Measurements from ENCODE around the gene RIPPLY1.

The RIPPLY1 gene

GRCh38 chrX:106903856-106904528, 851 bp upstream of the RIPPLY1 start:
- no peak overlapping the region for H3K9ac ChIP-seq (ENCODE audit: low read length)
- H3K9me3 ChIP-seq (ENCODE audit: control insufficient read depth, low read length), result no peaks in the 10 kb centered on the region
- no peaks in the 10 kb centered on the region for H3K4me1 ChIP-seq (ENCODE audit: control insufficient read depth, insufficient read depth, low read length)
- H3K27me3 ChIP-seq (ENCODE audit: control insufficient read depth, insufficient read depth, low read length), result no peaks in the 10 kb centered on the region
- H3K4me3 ChIP-seq (ENCODE audit: low read length), result no peak overlapping the region
- no peaks in the 10 kb centered on the region for H3K36me3 ChIP-seq (ENCODE audit: control insufficient read depth, insufficient read depth, low read length)

GRCh38 chrX:106902684-106903083, 457 bp downstream of the RIPPLY1 start:
- Histone ChIP-seq H3K4me1 (ENCODE audit: control insufficient read depth, insufficient read depth, low read length) (no peaks in the 10 kb centered on the region), H3K9me3 (ENCODE audit: control insufficient read depth, low read length) (no peaks in the 10 kb centered on the region), H3K9ac (ENCODE audit: low read length) (no peak overlapping the region), H3K36me3 (ENCODE audit: control insufficient read depth, insufficient read depth, low read length) (no peaks in the 10 kb centered on the region), H3K27me3 (ENCODE audit: control insufficient read depth, insufficient read depth, low read length) (no peaks in the 10 kb centered on the region), H3K4me3 (ENCODE audit: low read length) (no peak overlapping the region)

- no peaks in the 10 kb centered on the region for H3K36me3 ChIP-seq (ENCODE audit: control insufficient read depth, insufficient read depth, low read length)
Measured at GRCh38 chrX:106901781-106902219, 1.3 kb downstream of the RIPPLY1 start.

GRCh38 chrX:106901341-106901740, 1.8 kb downstream of the RIPPLY1 start:
- Histone ChIP-seq H3K4me3 (ENCODE audit: low read length) (no peak overlapping the region), H3K36me3 (ENCODE audit: control insufficient read depth, insufficient read depth, low read length) (no peaks in the 10 kb centered on the region), H3K9ac (ENCODE audit: low read length) (no peak overlapping the region), H3K4me1 (ENCODE audit: control insufficient read depth, insufficient read depth, low read length) (no peaks in the 10 kb centered on the region), H3K9me3 (ENCODE audit: control insufficient read depth, low read length) (no peaks in the 10 kb centered on the region), H3K27me3 (ENCODE audit: control insufficient read depth, insufficient read depth, low read length) (no peaks in the 10 kb centered on the region)

More at GRCh38 chrX:106901781-106902219, 1.3 kb downstream of the RIPPLY1 start:
- H3K9ac ChIP-seq (ENCODE audit: low read length), result no peak overlapping the region
- H3K27me3 ChIP-seq (ENCODE audit: control insufficient read depth, insufficient read depth, low read length), result no peaks in the 10 kb centered on the region
- H3K4me3 ChIP-seq (ENCODE audit: low read length), result no peak overlapping the region
- no peaks in the 10 kb centered on the region for H3K4me1 ChIP-seq (ENCODE audit: control insufficient read depth, insufficient read depth, low read length)
- H3K9me3 ChIP-seq (ENCODE audit: control insufficient read depth, low read length), result no peaks in the 10 kb centered on the region

- Histone ChIP-seq H3K4me3 (ENCODE audit: low read length) (no peak overlapping the region), H3K4me1 (ENCODE audit: control insufficient read depth, insufficient read depth, low read length) (peaks cover 7% of the 10 kb centered on the region), H3K9me3 (ENCODE audit: control insufficient read depth, low read length) (no peaks in the 10 kb centered on the region), H3K27me3 (ENCODE audit: control insufficient read depth, insufficient read depth, low read length) (no peaks in the 10 kb centered on the region), H3K9ac (ENCODE audit: low read length) (no peak overlapping the region), H3K36me3 (ENCODE audit: control insufficient read depth, insufficient read depth, low read length) (no peaks in the 10 kb centered on the region)
Measured at GRCh38 chrX:106899841-106900240, 3.3 kb downstream of the RIPPLY1 start.

GRCh38 chrX:106899276-106899675, 3.9 kb downstream of the RIPPLY1 start:
- H3K9ac ChIP-seq (ENCODE audit: low read length), result no peak overlapping the region
- H3K4me1 ChIP-seq (ENCODE audit: control insufficient read depth, insufficient read depth, low read length), result peaks cover 10% of the 10 kb centered on the region
- H3K4me3 ChIP-seq (ENCODE audit: low read length), result no peak overlapping the region
- H3K27me3 ChIP-seq (ENCODE audit: control insufficient read depth, insufficient read depth, low read length), result no peaks in the 10 kb centered on the region
- no peaks in the 10 kb centered on the region for H3K9me3 ChIP-seq (ENCODE audit: control insufficient read depth, low read length)
- no peaks in the 10 kb centered on the region for H3K36me3 ChIP-seq (ENCODE audit: control insufficient read depth, insufficient read depth, low read length)

- Histone ChIP-seq H3K9ac (ENCODE audit: low read length) (no peak overlapping the region), H3K27me3 (ENCODE audit: control insufficient read depth, insufficient read depth, low read length) (no peaks in the 10 kb centered on the region), H3K9me3 (ENCODE audit: control insufficient read depth, low read length) (no peaks in the 10 kb centered on the region), H3K4me1 (ENCODE audit: control insufficient read depth, insufficient read depth, low read length) (peaks cover 10% of the 10 kb centered on the region), H3K36me3 (ENCODE audit: control insufficient read depth, insufficient read depth, low read length) (no peaks in the 10 kb centered on the region), H3K4me3 (ENCODE audit: low read length) (no peak overlapping the region)
Measured at GRCh38 chrX:106898462-106898861, 4.7 kb downstream of the RIPPLY1 start.

GRCh38 chrX:106897259-106897658, 5.9 kb downstream of the RIPPLY1 start:
- H3K4me3 ChIP-seq (ENCODE audit: low read length), result no peak overlapping the region
- no peaks in the 10 kb centered on the region for H3K36me3 ChIP-seq (ENCODE audit: control insufficient read depth, insufficient read depth, low read length)
- H3K9me3 ChIP-seq (ENCODE audit: control insufficient read depth, low read length), result no peaks in the 10 kb centered on the region
- no peak overlapping the region for H3K9ac ChIP-seq (ENCODE audit: low read length)
- H3K27me3 ChIP-seq (ENCODE audit: control insufficient read depth, insufficient read depth, low read length), result no peaks in the 10 kb centered on the region
- H3K4me1 ChIP-seq (ENCODE audit: control insufficient read depth, insufficient read depth, low read length), result peaks cover 10% of the 10 kb centered on the region

- Histone ChIP-seq H3K36me3 (ENCODE audit: control insufficient read depth, insufficient read depth, low read length) (no peaks in the 10 kb centered on the region), H3K27me3 (ENCODE audit: control insufficient read depth, insufficient read depth, low read length) (no peaks in the 10 kb centered on the region), H3K4me3 (ENCODE audit: low read length) (no peak overlapping the region), H3K9me3 (ENCODE audit: control insufficient read depth, low read length) (no peaks in the 10 kb centered on the region), H3K4me1 (ENCODE audit: control insufficient read depth, insufficient read depth, low read length) (peaks cover 10% of the 10 kb centered on the region), H3K9ac (ENCODE audit: low read length) (no peak overlapping the region)
Measured at GRCh38 chrX:106894978-106895452, 8.1 kb downstream of the RIPPLY1 start.

- Histone ChIP-seq H3K27me3 (ENCODE audit: control insufficient read depth, insufficient read depth, low read length) (no peaks in the 10 kb centered on the region), H3K9ac (ENCODE audit: low read length) (no peak overlapping the region), H3K4me1 (ENCODE audit: control insufficient read depth, insufficient read depth, low read length) (peaks cover 10% of the 10 kb centered on the region)
Measured at GRCh38 chrX:106894392-106894909, 8.7 kb downstream of the RIPPLY1 start.

GRCh38 chrX:106891762-106892460, 11.2 kb downstream of the RIPPLY1 start:
- H3K4me1 ChIP-seq (ENCODE audit: control insufficient read depth, insufficient read depth, low read length), result peaks cover 10% of the 10 kb centered on the region
- no peaks in the 10 kb centered on the region for H3K27me3 ChIP-seq (ENCODE audit: control insufficient read depth, insufficient read depth, low read length)
- no peak overlapping the region for H3K4me3 ChIP-seq (ENCODE audit: low read length)

More at GRCh38 chrX:106894392-106894909, 8.7 kb downstream of the RIPPLY1 start:
- Histone ChIP-seq H3K9me3 (ENCODE audit: control insufficient read depth, low read length) (no peaks in the 10 kb centered on the region), H3K36me3 (ENCODE audit: control insufficient read depth, insufficient read depth, low read length) (no peaks in the 10 kb centered on the region), H3K4me3 (ENCODE audit: low read length) (no peak overlapping the region)

GRCh38 chrX:106889468-106889867, 13.7 kb downstream of the RIPPLY1 start:
- Histone ChIP-seq H3K27me3 (ENCODE audit: control insufficient read depth, insufficient read depth, low read length) (no peaks in the 10 kb centered on the region), H3K4me3 (ENCODE audit: low read length) (no peak overlapping the region), H3K36me3 (ENCODE audit: control insufficient read depth, insufficient read depth, low read length) (no peaks in the 10 kb centered on the region), H3K9ac (ENCODE audit: low read length) (no peak overlapping the region), H3K4me1 (ENCODE audit: control insufficient read depth, insufficient read depth, low read length) (no peaks in the 10 kb centered on the region), H3K9me3 (ENCODE audit: control insufficient read depth, low read length) (no peaks in the 10 kb centered on the region)

More at GRCh38 chrX:106891762-106892460, 11.2 kb downstream of the RIPPLY1 start:
- no peaks in the 10 kb centered on the region for H3K36me3 ChIP-seq (ENCODE audit: control insufficient read depth, insufficient read depth, low read length)
- H3K9ac ChIP-seq (ENCODE audit: low read length), result no peak overlapping the region
- no peaks in the 10 kb centered on the region for H3K9me3 ChIP-seq (ENCODE audit: control insufficient read depth, low read length)

Data from mucosa of stomach (tissue), 1 donor.